Neural crest cell (in vitro differentiated cells): ENCODE data around the gene LRRC14B. TPM values are rescaled to one million over a fixed set of nuclear protein-coding genes. Genes with fewer than 3 reads are reported as not detected.

Experiments used
- DNase-seq: peaks from one replicate; pipeline ENCODE4 v3.0.0; 2021; ENCODE audit warnings: low read depth, mixed read lengths, low spot score
- H3K27ac Mint-ChIP-seq: one replicate; pipeline ENCODE4 v1.8.0; 2021; ENCODE audit warnings: mild to moderate bottlenecking, mixed read lengths; ENCODE audit not compliant: unreplicated experiment
- H3K27me3 Mint-ChIP-seq: 2 replicates; pipeline ENCODE4 v1.8.0; 2021; ENCODE audit warnings: low read depth, mild to moderate bottlenecking, mixed read lengths
- H3K36me3 Mint-ChIP-seq: 2 replicates; pipeline ENCODE4 v1.8.0; 2021; ENCODE audit warnings: low read depth, mild to moderate bottlenecking, mixed read lengths
- H3K4me1 Mint-ChIP-seq: 2 replicates; pipeline ENCODE4 v1.8.0; 2021; ENCODE audit warnings: mixed read lengths
- H3K4me3 Mint-ChIP-seq: one replicate; pipeline ENCODE4 v1.8.0; 2021; ENCODE audit warnings: mild to moderate bottlenecking, mixed read lengths
- H3K9me3 Mint-ChIP-seq: 2 replicates; pipeline ENCODE4 v1.8.0; 2021; ENCODE audit warnings: mixed read lengths
- CTCF ChIP-seq: fragments of 200-600 bp; sonication (generic); conservative IDR thresholded peaks from 2 replicates; pipeline ENCODE4 v1.5.0; 2021; ENCODE audit warnings: antibody characterized with exemption, mild to moderate bottlenecking
- total RNA-seq: library from RNA; stranded (reverse); gene quantifications from 2 replicates; pipeline ENCODE4 v1.2.1, GENCODE V29; 2021

The LRRC14B gene
- total RNA-seq, 1 donor from 2014 or later, result not detected

GRCh38 chr5:178110-178509, 13.2 kb upstream of the LRRC14B start:
- TF ChIP-seq CTCF, result no peak
- no peak overlapping the region for H3K4me3 Mint-ChIP-seq
- H3K4me1 Mint-ChIP-seq, result peaks cover 3% of the 10 kb centered on the region
- no peak for DNase-seq
- H3K9me3 Mint-ChIP-seq, result no peaks in the 10 kb centered on the region
- peaks cover 3% of the 10 kb centered on the region for H3K36me3 Mint-ChIP-seq
- H3K27me3 Mint-ChIP-seq, result no peaks in the 10 kb centered on the region
- no peak overlapping the region for H3K27ac Mint-ChIP-seq

- DNase-seq, result no peak
- Mint-ChIP-seq H3K27ac (no peak overlapping the region), H3K4me3 (no peak overlapping the region), H3K4me1 (no peaks in the 10 kb centered on the region), H3K27me3 (no peaks in the 10 kb centered on the region), H3K36me3 (peaks cover 3% of the 10 kb centered on the region), H3K9me3 (no peaks in the 10 kb centered on the region)
- no peak for TF ChIP-seq CTCF
Observed at GRCh38 chr5:179401-179800, 11.9 kb upstream of the LRRC14B start.

GRCh38 chr5:180286-180918, 10.9 kb upstream of the LRRC14B start:
- H3K4me1 Mint-ChIP-seq, result no peaks in the 10 kb centered on the region
- H3K27me3 Mint-ChIP-seq, result no peaks in the 10 kb centered on the region
- DNase-seq, result no peak
- no peaks in the 10 kb centered on the region for H3K9me3 Mint-ChIP-seq
- no peak overlapping the region for H3K27ac Mint-ChIP-seq
- H3K36me3 Mint-ChIP-seq, result peaks cover 3% of the 10 kb centered on the region
- no peak for TF ChIP-seq CTCF
- H3K4me3 Mint-ChIP-seq, result no peak overlapping the region

- Mint-ChIP-seq H3K4me3 (no peak overlapping the region), H3K9me3 (no peaks in the 10 kb centered on the region), H3K27ac (no peak overlapping the region), H3K27me3 (no peaks in the 10 kb centered on the region), H3K36me3 (peaks cover 3% of the 10 kb centered on the region), H3K4me1 (no peaks in the 10 kb centered on the region)
- no peak for DNase-seq
- no peak for TF ChIP-seq CTCF
Observed at GRCh38 chr5:181160-181559, 10.1 kb upstream of the LRRC14B start.

- Mint-ChIP-seq H3K4me3 (no peak overlapping the region), H3K36me3 (peaks cover 3% of the 10 kb centered on the region), H3K9me3 (no peaks in the 10 kb centered on the region), H3K4me1 (no peaks in the 10 kb centered on the region), H3K27me3 (no peaks in the 10 kb centered on the region), H3K27ac (no peak overlapping the region)
- TF ChIP-seq CTCF, result no peak
- DNase-seq, result no peak
Observed at GRCh38 chr5:181566-181965, 9.7 kb upstream of the LRRC14B start.
